Neuron (in vitro differentiated cells): ENCODE results near the gene KLF5.
"Not testable (repeated sequence)": the region's sequence is repeated elsewhere in the genome, so short reads cannot be mapped to it uniquely, and the experiment has no call there.

Experiments
- H2AFZ ChIP-seq: one replicate; pipeline ENCODE4 v1.6.1; 2013; ENCODE audit warnings: low read depth, mild to moderate bottlenecking, inconsistent platforms, low read length, moderate library complexity
- H3K27me3 ChIP-seq: one replicate; pipeline ENCODE4 v1.6.1; 2013; ENCODE audit warnings: low read length; ENCODE audit not compliant: insufficient read depth
- H3K36me3 ChIP-seq: one replicate; pipeline ENCODE4 v1.6.1; 2013; ENCODE audit warnings: low read length; ENCODE audit not compliant: insufficient read depth
- H3K4me1 ChIP-seq: one replicate; pipeline ENCODE4 v1.6.1; 2013; ENCODE audit warnings: low read length; ENCODE audit not compliant: insufficient read depth
- H3K4me3 ChIP-seq: 2 replicates; pipeline ENCODE4 v1.5.1; 2013; ENCODE audit warnings: mild to moderate bottlenecking, low read length, moderate library complexity
- H3K9me3 ChIP-seq: one replicate; pipeline ENCODE4 v1.6.1; 2013; ENCODE audit warnings: low read length

The KLF5 gene

GRCh38 chr13:73079359-73079758 lies 20.6 kb downstream of the KLF5 start:
- Histone ChIP-seq H3K4me1 (no peaks in the 10 kb centered on the region), H3K9me3 (no peaks in the 10 kb centered on the region), H2AFZ (no peak overlapping the region), H3K36me3 (no peaks in the 10 kb centered on the region), H3K27me3 (no peaks in the 10 kb centered on the region), H3K4me3 (no peak overlapping the region)

- Histone ChIP-seq H2AFZ (no peak overlapping the region), H3K4me1 (no peaks in the 10 kb centered on the region), H3K9me3 (no peaks in the 10 kb centered on the region), H3K4me3 (no peak overlapping the region), H3K36me3 (no peaks in the 10 kb centered on the region), H3K27me3 (no peaks in the 10 kb centered on the region)
Observed at GRCh38 chr13:73081256-73081915, 22.6 kb downstream of the KLF5 start.

- no peaks in the 10 kb centered on the region for H3K9me3 ChIP-seq
- no peak overlapping the region for H3K4me3 ChIP-seq
- H3K4me1 ChIP-seq, result no peaks in the 10 kb centered on the region
- no peaks in the 10 kb centered on the region for H3K36me3 ChIP-seq
- H3K27me3 ChIP-seq, result no peaks in the 10 kb centered on the region
- H2AFZ ChIP-seq, result no peak overlapping the region
Observed at GRCh38 chr13:73082471-73082870, 23.7 kb downstream of the KLF5 start.

- Histone ChIP-seq H3K9me3 (no peaks in the 10 kb centered on the region), H3K36me3 (no peaks in the 10 kb centered on the region), H3K4me1 (no peaks in the 10 kb centered on the region), H3K4me3 (no peak overlapping the region), H3K27me3 (no peaks in the 10 kb centered on the region), H2AFZ (no peak overlapping the region)
Observed at GRCh38 chr13:73082895-73083294, 24.1 kb downstream of the KLF5 start.

- no peak overlapping the region for H2AFZ ChIP-seq
- H3K4me1 ChIP-seq, result no peaks in the 10 kb centered on the region
- no peaks in the 10 kb centered on the region for H3K9me3 ChIP-seq
- no peaks in the 10 kb centered on the region for H3K36me3 ChIP-seq
- no peak overlapping the region for H3K4me3 ChIP-seq
- H3K27me3 ChIP-seq, result no peaks in the 10 kb centered on the region
Observed at GRCh38 chr13:73088332-73088935, 29.6 kb downstream of the KLF5 start.

- H3K4me1 ChIP-seq, result no peaks in the 10 kb centered on the region
- H3K27me3 ChIP-seq, result no peaks in the 10 kb centered on the region
- H3K9me3 ChIP-seq, result no peaks in the 10 kb centered on the region
- H2AFZ ChIP-seq, result no peak overlapping the region
- H3K4me3 ChIP-seq, result no peak overlapping the region
- no peaks in the 10 kb centered on the region for H3K36me3 ChIP-seq
Observed at GRCh38 chr13:73089213-73089612, 30.4 kb downstream of the KLF5 start.

GRCh38 chr13:73090116-73090822 lies 31.5 kb downstream of the KLF5 start:
- Histone ChIP-seq H3K4me1 (no peaks in the 10 kb centered on the region), H3K36me3 (no peaks in the 10 kb centered on the region), H3K4me3 (no peak overlapping the region), H3K9me3 (no peaks in the 10 kb centered on the region), H2AFZ (no peak overlapping the region), H3K27me3 (no peaks in the 10 kb centered on the region)

- no peaks in the 10 kb centered on the region for H3K9me3 ChIP-seq
- H2AFZ ChIP-seq, result no peak overlapping the region
- H3K36me3 ChIP-seq, result no peaks in the 10 kb centered on the region
- no peaks in the 10 kb centered on the region for H3K4me1 ChIP-seq
- H3K4me3 ChIP-seq, result no peak overlapping the region
- no peaks in the 10 kb centered on the region for H3K27me3 ChIP-seq
Observed at GRCh38 chr13:73090823-73091187, 32.0 kb downstream of the KLF5 start.

GRCh38 chr13:73092829-73093228 lies 34.0 kb downstream of the KLF5 start:
- Histone ChIP-seq H2AFZ (no peak overlapping the region), H3K27me3 (no peaks in the 10 kb centered on the region), H3K4me3 (no peak overlapping the region), H3K36me3 (no peaks in the 10 kb centered on the region), H3K4me1 (no peaks in the 10 kb centered on the region), H3K9me3 (no peaks in the 10 kb centered on the region)

- Histone ChIP-seq H3K27me3 (no peaks in the 10 kb centered on the region), H2AFZ (no peak overlapping the region), H3K4me3 (no peak overlapping the region), H3K36me3 (no peaks in the 10 kb centered on the region), H3K9me3 (no peaks in the 10 kb centered on the region), H3K4me1 (no peaks in the 10 kb centered on the region)
Observed at GRCh38 chr13:73096173-73096572, 37.4 kb downstream of the KLF5 start.

GRCh38 chr13:73096638-73097037 lies 37.8 kb downstream of the KLF5 start:
- H2AFZ ChIP-seq, result no peak overlapping the region
- H3K9me3 ChIP-seq, result no peaks in the 10 kb centered on the region
- no peaks in the 10 kb centered on the region for H3K27me3 ChIP-seq
- no peaks in the 10 kb centered on the region for H3K4me1 ChIP-seq
- no peaks in the 10 kb centered on the region for H3K36me3 ChIP-seq
- no peak overlapping the region for H3K4me3 ChIP-seq

GRCh38 chr13:73100781-73101180 lies 42.0 kb downstream of the KLF5 start:
- H3K36me3 ChIP-seq, H3K4me3 ChIP-seq, H3K4me1 ChIP-seq, H2AFZ ChIP-seq, H3K9me3 ChIP-seq, H3K27me3 ChIP-seq: not testable (repeated sequence)

GRCh38 chr13:73101351-73102007 lies 42.7 kb downstream of the KLF5 start:
- no peaks in the 10 kb centered on the region for H3K9me3 ChIP-seq
- H3K4me3 ChIP-seq, result no peak overlapping the region
- no peak overlapping the region for H2AFZ ChIP-seq
- H3K36me3 ChIP-seq, result no peaks in the 10 kb centered on the region
- H3K27me3 ChIP-seq, result no peaks in the 10 kb centered on the region
- H3K4me1 ChIP-seq, result no peaks in the 10 kb centered on the region
